ENCODE results near the gene ELP4.

GRCh38 chr11:31806928-31807798 is 297.6 kb downstream of the ELP4 start:
- TF ChIP-seq POLR2AphosphoS5 (IDR thresholded peaks at IDR 0.05; ENCODE audit: low read depth, low read length): no peak
- TF ChIP-seq POLR2A (IDR thresholded peaks at IDR 0.05; ENCODE audit: low read depth, low read length): no peak
- TF ChIP-seq TAF1 (IDR thresholded peaks at IDR 0.05; ENCODE audit: low read depth, low read length): no peak
- no peak for TF ChIP-seq PAX5 (IDR thresholded peaks at IDR 0.05; ENCODE audit: insufficient read depth, low read length, severe bottlenecking)
